Breast epithelium (tissue), 3 donors: ENCODE measurements around the gene ESPN.

ENCODE experiments used
- POLR2A ChIP-seq: fragments of 450-650 bp; IDR thresholded peaks from one replicate; pipeline ENCODE4 v1.6.1; 2016; ENCODE audit warnings: antibody characterized with exemption, mild to moderate bottlenecking, moderate library complexity
- POLR2AphosphoS5 ChIP-seq, 3 donors: sonication (generic); formaldehyde crosslinking; IDR thresholded peaks; one replicate each; pipeline ENCODE4 v1.6.1; 2017; ENCODE audit warnings: antibody characterized with exemption in 3 of 3
- TF ChIP-seq, protein P1 (sequence below), 3 donors: fragments of 450-650 bp; IDR thresholded peaks; one replicate each; pipeline ENCODE4 v1.5.1; 2016 to 2017; ENCODE audit warnings: antibody characterized with exemption in 3 of 3, mild to moderate bottlenecking in 3 of 3, moderate library complexity in 3 of 3

DNA sequence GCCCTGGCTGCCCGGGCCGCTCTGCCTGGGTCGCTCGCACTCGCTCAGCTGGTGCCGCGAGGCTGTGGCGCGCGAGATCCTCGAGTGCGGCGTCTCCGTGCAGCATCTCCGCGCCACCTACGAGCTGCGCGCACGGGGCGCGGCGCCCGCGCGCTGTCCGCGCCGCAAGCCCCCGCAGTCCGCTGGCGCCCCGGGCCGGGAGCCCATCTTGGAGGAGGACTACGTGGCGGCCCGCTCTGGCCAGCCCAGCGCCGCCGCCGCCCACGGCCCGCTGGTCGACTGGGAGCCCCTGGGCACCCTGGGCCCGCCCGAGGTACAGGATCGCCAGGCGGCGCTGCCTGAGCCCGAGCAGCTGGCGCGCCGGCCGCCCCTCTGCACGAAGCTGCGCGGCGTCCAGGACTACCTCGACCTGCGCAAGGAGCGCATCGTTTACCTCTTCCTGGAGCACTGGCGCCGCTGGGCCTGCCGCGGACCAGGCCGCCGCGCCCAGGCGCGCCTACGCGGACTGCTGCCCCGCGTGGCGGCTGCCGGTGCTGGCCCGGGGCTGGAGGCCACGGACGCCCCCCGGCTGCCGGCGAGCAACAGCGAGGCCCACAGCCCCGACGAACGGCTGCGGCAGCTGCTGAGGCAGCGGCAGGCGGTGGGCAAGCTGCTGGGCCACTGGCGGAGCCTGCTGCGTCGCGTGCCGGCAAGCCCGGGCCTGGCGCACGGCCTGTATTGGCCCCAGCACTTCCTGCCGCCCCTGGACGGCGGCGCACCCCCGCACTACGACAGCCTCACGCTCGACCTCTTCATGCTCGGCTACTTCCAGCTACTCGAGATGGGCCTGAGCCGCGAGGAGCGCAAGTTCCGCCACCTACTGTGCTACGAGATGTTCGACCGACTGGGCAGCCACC is 30.5 kb downstream of the ESPN start:
- TF ChIP-seq POLR2A (no peak), POLR2AphosphoS5 (IDR thresholded peaks at IDR 0.05) (no peak)
- TF ChIP-seq, protein P1, sequence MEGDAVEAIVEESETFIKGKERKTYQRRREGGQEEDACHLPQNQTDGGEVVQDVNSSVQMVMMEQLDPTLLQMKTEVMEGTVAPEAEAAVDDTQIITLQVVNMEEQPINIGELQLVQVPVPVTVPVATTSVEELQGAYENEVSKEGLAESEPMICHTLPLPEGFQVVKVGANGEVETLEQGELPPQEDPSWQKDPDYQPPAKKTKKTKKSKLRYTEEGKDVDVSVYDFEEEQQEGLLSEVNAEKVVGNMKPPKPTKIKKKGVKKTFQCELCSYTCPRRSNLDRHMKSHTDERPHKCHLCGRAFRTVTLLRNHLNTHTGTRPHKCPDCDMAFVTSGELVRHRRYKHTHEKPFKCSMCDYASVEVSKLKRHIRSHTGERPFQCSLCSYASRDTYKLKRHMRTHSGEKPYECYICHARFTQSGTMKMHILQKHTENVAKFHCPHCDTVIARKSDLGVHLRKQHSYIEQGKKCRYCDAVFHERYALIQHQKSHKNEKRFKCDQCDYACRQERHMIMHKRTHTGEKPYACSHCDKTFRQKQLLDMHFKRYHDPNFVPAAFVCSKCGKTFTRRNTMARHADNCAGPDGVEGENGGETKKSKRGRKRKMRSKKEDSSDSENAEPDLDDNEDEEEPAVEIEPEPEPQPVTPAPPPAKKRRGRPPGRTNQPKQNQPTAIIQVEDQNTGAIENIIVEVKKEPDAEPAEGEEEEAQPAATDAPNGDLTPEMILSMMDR (IDR thresholded peaks at IDR 0.05): no peak
